ENCODE measurements around the gene WDR90.
A peak's percentile ranks its signal among the peaks of the same experiment; 100 is the strongest.

Gene WDR90

DNA sequence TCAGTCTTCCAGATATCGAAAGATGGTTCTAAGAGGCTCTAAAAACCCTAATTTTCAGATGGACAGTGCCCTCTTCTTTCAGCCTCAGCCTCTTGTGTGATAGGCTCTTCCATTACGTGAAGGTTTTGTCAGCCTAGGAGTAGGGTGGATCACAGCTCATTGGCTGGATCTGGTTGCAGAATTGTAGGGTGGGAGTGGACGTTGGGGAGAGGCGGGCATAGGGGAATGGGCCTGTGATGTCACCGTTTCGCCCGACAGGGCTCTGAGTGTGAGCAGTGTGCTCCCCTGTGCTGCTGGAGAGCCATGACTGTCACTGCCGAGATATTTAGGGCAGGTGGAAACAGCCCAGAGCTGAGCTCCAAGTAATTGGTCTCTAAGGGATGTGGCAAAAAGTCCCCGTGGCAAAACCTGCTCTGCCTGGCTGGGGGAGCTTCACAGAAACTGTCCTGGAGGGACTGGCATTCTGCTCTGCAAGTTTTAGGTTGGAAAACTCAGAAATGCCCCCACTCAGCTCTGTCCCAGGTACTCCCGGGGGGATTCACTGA lies 24.6 kb upstream of the WDR90 start:
- no CpG with 5 or more reads among the region's 10 CpGs for WGBS (ENCODE audit: extremely low coverage, insufficient coverage, low lambda C conversion rate)

DNA sequence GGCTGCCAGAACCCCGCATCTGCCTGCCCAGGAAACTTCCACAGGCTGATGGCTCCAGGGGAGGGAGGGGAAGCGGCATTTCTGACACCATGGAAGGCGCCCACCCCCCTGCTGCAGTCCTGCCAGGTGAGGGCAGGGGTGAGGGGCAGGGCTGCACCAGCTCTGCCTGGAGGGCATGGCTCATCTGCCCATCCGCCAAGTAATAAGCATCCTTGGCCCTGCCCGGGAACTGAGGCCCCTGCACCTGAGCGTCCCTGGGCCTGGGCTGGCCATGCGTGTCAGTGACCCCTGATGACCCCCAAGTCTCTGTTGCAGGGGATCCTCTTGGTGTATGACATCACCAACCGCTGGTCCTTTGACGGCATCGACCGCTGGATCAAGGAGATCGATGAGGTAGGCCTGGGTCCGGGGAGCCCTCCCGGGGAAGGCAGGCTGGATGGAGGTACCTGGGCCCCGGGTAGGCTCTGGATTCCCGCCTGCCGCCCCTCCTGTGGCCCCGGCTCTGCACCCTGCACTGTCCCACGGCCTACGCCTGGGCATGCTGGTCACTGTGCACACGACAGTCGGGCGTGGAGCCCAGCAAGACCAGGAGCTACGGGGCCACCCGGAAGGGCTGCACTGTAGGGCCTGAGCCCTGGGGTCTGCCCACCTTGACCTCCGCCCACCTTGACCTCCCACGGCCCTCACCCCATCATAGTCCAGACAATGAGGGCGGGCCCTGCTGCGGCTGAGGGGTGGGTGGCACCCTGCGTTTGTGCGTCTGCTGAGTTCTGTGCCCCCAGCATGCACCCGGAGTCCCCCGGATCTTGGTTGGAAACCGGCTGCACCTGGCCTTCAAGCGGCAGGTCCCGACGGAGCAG lies 23.8 kb upstream of the WDR90 start:
- no peak for DNase-seq
- Histone ChIP-seq H3K4me2 (ENCODE audit: low read length) (no peak overlapping the region), H3K4me1 (ENCODE audit: control insufficient read depth, low read depth, low read length) (peaks cover 5% of the 10 kb centered on the region)

More for the DNA sequence above, 24.6 kb upstream of the WDR90 start:
- no peak for DNase-seq
- H3K56ac ChIP-seq (ENCODE audit: low read length), result no peak overlapping the region
- H3K9ac ChIP-seq (ENCODE audit: low read length), result no peak overlapping the region
- H2BK15ac ChIP-seq (replicated peaks; ENCODE audit: low read depth), result no peak overlapping the region
- no peaks in the 10 kb centered on the region for H3K4me1 ChIP-seq (ENCODE audit: control insufficient read depth, low read depth, low read length)
- no peak overlapping the region for H3K18ac ChIP-seq (ENCODE audit: low read length)
- no peak overlapping the region for H3K4me3 ChIP-seq (ENCODE audit: low read length)
- no peaks in the 10 kb centered on the region for H3K36me3 ChIP-seq (ENCODE audit: control insufficient read depth, insufficient read depth, low read length)
- no peaks in the 10 kb centered on the region for H3K79me2 ChIP-seq (ENCODE audit: control insufficient read depth, insufficient read depth, low read length)
- no peaks in the 10 kb centered on the region for H3K27me3 ChIP-seq (ENCODE audit: insufficient read depth, low read length, poor library complexity)
- H3K4ac ChIP-seq (ENCODE audit: low read depth, low read length), result no peak overlapping the region
- H2BK120ac ChIP-seq (ENCODE audit: low read depth, low read length), result no peak overlapping the region
- no peak overlapping the region for H2BK5ac ChIP-seq (ENCODE audit: low read length)
- H3K23ac ChIP-seq (ENCODE audit: low read length), result no peak overlapping the region
- H4K5ac ChIP-seq (ENCODE audit: low read length), result no peak overlapping the region
- no peaks in the 10 kb centered on the region for H3K79me1 ChIP-seq (ENCODE audit: low read length)
- H4K8ac ChIP-seq (ENCODE audit: low read depth, low read length), result no peak overlapping the region
- no peak overlapping the region for H3K4me2 ChIP-seq (ENCODE audit: low read length)
- no peak overlapping the region for H3K27ac ChIP-seq (ENCODE audit: low read depth, low read length)
- no peak overlapping the region for H2AK5ac ChIP-seq (ENCODE audit: low read length)

GRCh38 chr16:625977-626765 lies 23.0 kb upstream of the WDR90 start:
- WGBS (ENCODE audit: extremely low coverage, insufficient coverage, low lambda C conversion rate), result no CpG with 5 or more reads among the region's 35 CpGs
- no peak overlapping the region for H4K8ac ChIP-seq (ENCODE audit: low read depth, low read length)
- no peak overlapping the region for H3K27ac ChIP-seq (ENCODE audit: low read depth, low read length)

More for the DNA sequence above, 23.8 kb upstream of the WDR90 start:
- Histone ChIP-seq H2BK5ac (ENCODE audit: low read length) (no peak overlapping the region), H3K23ac (ENCODE audit: low read length) (no peak overlapping the region), H3K4me3 (ENCODE audit: low read length) (no peak overlapping the region), H3K36me3 (ENCODE audit: control insufficient read depth, insufficient read depth, low read length) (no peaks in the 10 kb centered on the region), H4K5ac (ENCODE audit: low read length) (no peak overlapping the region), H3K79me1 (ENCODE audit: low read length) (no peaks in the 10 kb centered on the region), H3K56ac (ENCODE audit: low read length) (no peak overlapping the region), H3K4ac (ENCODE audit: low read depth, low read length) (no peak overlapping the region), H2BK15ac (replicated peaks; ENCODE audit: low read depth) (no peak overlapping the region), H3K79me2 (ENCODE audit: control insufficient read depth, insufficient read depth, low read length) (no peaks in the 10 kb centered on the region), H4K8ac (ENCODE audit: low read depth, low read length) (no peak overlapping the region), H2BK120ac (ENCODE audit: low read depth, low read length) (no peak overlapping the region), H3K18ac (ENCODE audit: low read length) (no peak overlapping the region), H3K9ac (ENCODE audit: low read length) (no peak overlapping the region), H3K27me3 (ENCODE audit: insufficient read depth, low read length, poor library complexity) (no peaks in the 10 kb centered on the region), H2AK5ac (ENCODE audit: low read length) (no peak overlapping the region), H3K27ac (ENCODE audit: low read depth, low read length) (no peak overlapping the region)
- no CpG with 5 or more reads among the region's 37 CpGs for WGBS (ENCODE audit: extremely low coverage, insufficient coverage, low lambda C conversion rate)

DNA sequence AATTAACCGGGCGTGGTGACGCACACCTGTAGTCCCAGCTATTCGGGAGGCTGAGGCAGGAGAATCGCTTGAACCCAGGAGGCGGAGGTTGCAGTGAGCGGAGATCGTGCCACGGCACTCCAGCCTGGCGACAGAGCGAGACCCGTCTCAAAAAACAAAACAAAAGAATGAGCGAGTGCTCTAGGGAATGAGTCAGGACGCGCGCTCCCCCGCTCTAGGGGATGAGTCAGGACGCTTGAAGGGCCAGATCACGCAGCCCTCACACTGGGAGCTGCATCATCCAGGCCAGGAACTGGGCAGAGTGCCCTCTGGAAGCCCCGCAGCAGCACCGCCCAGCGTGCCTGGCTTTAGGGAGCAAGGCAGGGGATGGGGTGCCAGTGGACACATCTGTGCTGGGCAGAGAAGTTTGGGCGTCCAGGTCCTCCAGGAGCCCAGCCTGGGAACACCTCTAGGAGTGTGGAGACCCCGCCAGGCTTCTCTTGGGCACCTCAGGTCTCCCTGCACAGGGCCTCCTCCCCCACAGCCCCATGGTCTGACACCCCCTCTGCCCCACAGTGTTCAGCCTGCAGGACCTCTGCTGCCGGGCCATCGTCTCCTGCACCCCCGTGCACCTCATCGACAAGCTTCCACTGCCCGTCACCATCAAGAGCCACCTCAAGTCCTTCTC lies 22.2 kb upstream of the WDR90 start:
- Histone ChIP-seq H3K4ac (ENCODE audit: low read depth, low read length) (no peak overlapping the region), H3K56ac (ENCODE audit: low read length) (no peak overlapping the region), H4K5ac (ENCODE audit: low read length) (no peak overlapping the region), H3K79me1 (ENCODE audit: low read length) (no peaks in the 10 kb centered on the region), H2BK15ac (replicated peaks; ENCODE audit: low read depth) (no peak overlapping the region), H4K8ac (ENCODE audit: low read depth, low read length) (no peak overlapping the region), H3K79me2 (ENCODE audit: control insufficient read depth, insufficient read depth, low read length) (no peaks in the 10 kb centered on the region), H3K4me1 (ENCODE audit: control insufficient read depth, low read depth, low read length) (peaks cover 6% of the 10 kb centered on the region), H3K4me2 (ENCODE audit: low read length) (no peak overlapping the region), H2BK120ac (ENCODE audit: low read depth, low read length) (no peak overlapping the region), H3K18ac (ENCODE audit: low read length) (no peak overlapping the region), H3K27ac (ENCODE audit: low read depth, low read length) (no peak overlapping the region), H3K4me3 (ENCODE audit: low read length) (no peak overlapping the region), H2AK5ac (ENCODE audit: low read length) (no peak overlapping the region), H3K9ac (ENCODE audit: low read length) (no peak overlapping the region), H3K27me3 (ENCODE audit: insufficient read depth, low read length, poor library complexity) (no peaks in the 10 kb centered on the region), H3K23ac (ENCODE audit: low read length) (no peak overlapping the region), H2BK5ac (ENCODE audit: low read length) (no peak overlapping the region), H3K36me3 (ENCODE audit: control insufficient read depth, insufficient read depth, low read length) (no peaks in the 10 kb centered on the region)
- no CpG with 5 or more reads among the region's 29 CpGs for WGBS (ENCODE audit: extremely low coverage, insufficient coverage, low lambda C conversion rate)
- peak; percentile 51 for DNase-seq

More at GRCh38 chr16:625977-626765, 23.0 kb upstream of the WDR90 start:
- no peak for DNase-seq
- Histone ChIP-seq H3K18ac (ENCODE audit: low read length) (no peak overlapping the region), H2BK120ac (ENCODE audit: low read depth, low read length) (no peak overlapping the region), H3K36me3 (ENCODE audit: control insufficient read depth, insufficient read depth, low read length) (no peaks in the 10 kb centered on the region), H2BK15ac (replicated peaks; ENCODE audit: low read depth) (no peak overlapping the region), H3K4me3 (ENCODE audit: low read length) (no peak overlapping the region), H3K9ac (ENCODE audit: low read length) (no peak overlapping the region), H3K4me2 (ENCODE audit: low read length) (no peak overlapping the region), H3K4me1 (ENCODE audit: control insufficient read depth, low read depth, low read length) (peaks cover 6% of the 10 kb centered on the region), H3K23ac (ENCODE audit: low read length) (no peak overlapping the region), H3K27me3 (ENCODE audit: insufficient read depth, low read length, poor library complexity) (no peaks in the 10 kb centered on the region), H3K79me1 (ENCODE audit: low read length) (no peaks in the 10 kb centered on the region), H3K56ac (ENCODE audit: low read length) (no peak overlapping the region), H2AK5ac (ENCODE audit: low read length) (no peak overlapping the region), H4K5ac (ENCODE audit: low read length) (no peak overlapping the region), H2BK5ac (ENCODE audit: low read length) (no peak overlapping the region), H3K4ac (ENCODE audit: low read depth, low read length) (no peak overlapping the region), H3K79me2 (ENCODE audit: control insufficient read depth, insufficient read depth, low read length) (no peaks in the 10 kb centered on the region)

DNA sequence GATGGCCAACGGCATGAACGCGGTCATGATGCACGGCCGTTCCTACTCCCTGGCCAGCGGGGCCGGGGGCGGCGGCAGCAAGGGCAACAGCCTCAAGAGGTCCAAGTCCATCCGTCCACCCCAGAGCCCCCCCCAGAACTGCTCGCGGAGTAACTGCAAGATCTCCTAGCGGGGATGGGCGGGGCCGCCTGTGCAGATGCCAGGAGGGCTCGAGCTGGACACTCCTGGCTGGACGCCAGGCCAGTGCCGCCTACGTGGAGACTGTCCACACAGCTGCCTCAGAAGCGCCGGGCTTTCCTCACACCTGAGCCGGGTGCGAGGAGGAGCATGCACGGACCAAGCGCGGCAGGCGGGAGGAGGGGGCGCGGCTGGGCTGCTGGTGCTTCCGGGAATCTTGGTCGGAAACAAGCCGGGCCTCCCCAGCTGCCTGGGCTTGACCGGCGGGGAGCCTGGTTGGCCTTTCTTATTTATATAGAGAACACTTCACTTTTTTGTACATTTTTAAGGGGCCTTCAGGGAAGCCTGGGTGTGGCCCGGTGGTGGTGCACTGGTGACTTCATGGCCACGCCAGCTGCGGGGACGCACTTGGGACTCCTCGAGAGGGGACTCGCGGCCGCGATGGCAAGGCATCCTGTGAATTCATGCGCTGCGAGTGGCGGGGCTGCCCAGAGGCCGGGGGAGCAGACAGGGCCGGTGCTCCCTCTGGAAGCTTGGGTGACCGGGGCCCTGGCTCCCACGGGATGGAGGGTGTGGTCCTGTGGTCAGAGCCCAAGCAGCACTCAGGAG lies 21.5 kb upstream of the WDR90 start:
- WGBS (ENCODE audit: extremely low coverage, insufficient coverage, low lambda C conversion rate), result no CpG with 5 or more reads among the region's 50 CpGs
- DNase-seq, result no peak
- no peak overlapping the region for H3K27ac ChIP-seq (ENCODE audit: low read depth, low read length)

More for the DNA sequence above, 21.5 kb upstream of the WDR90 start:
- no peak overlapping the region for H2BK120ac ChIP-seq (ENCODE audit: low read depth, low read length)
- no peaks in the 10 kb centered on the region for H3K79me1 ChIP-seq (ENCODE audit: low read length)
- H4K8ac ChIP-seq (ENCODE audit: low read depth, low read length), result no peak overlapping the region
- no peak overlapping the region for H3K9ac ChIP-seq (ENCODE audit: low read length)
- no peaks in the 10 kb centered on the region for H3K27me3 ChIP-seq (ENCODE audit: insufficient read depth, low read length, poor library complexity)
- no peak overlapping the region for H4K5ac ChIP-seq (ENCODE audit: low read length)
- no peaks in the 10 kb centered on the region for H3K79me2 ChIP-seq (ENCODE audit: control insufficient read depth, insufficient read depth, low read length)
- H3K56ac ChIP-seq (ENCODE audit: low read length), result no peak overlapping the region
- H2BK5ac ChIP-seq (ENCODE audit: low read length), result no peak overlapping the region
- no peak overlapping the region for H2BK15ac ChIP-seq (replicated peaks; ENCODE audit: low read depth)
- H3K36me3 ChIP-seq (ENCODE audit: control insufficient read depth, insufficient read depth, low read length), result no peaks in the 10 kb centered on the region
- no peak overlapping the region for H3K4me2 ChIP-seq (ENCODE audit: low read length)
- H3K4ac ChIP-seq (ENCODE audit: low read depth, low read length), result no peak overlapping the region
- peaks cover 6% of the 10 kb centered on the region for H3K4me1 ChIP-seq (ENCODE audit: control insufficient read depth, low read depth, low read length)
- no peak overlapping the region for H3K18ac ChIP-seq (ENCODE audit: low read length)
- no peak overlapping the region for H2AK5ac ChIP-seq (ENCODE audit: low read length)
- no peak overlapping the region for H3K23ac ChIP-seq (ENCODE audit: low read length)
- H3K4me3 ChIP-seq (ENCODE audit: low read length), result no peak overlapping the region

Measured in mesendoderm (in vitro differentiated cells).